NT2/D1 (cell line): ENCODE results near the gene SND1.

Experiments
- SUZ12 ChIP-seq: IDR thresholded peaks from 2 replicates; pipeline ENCODE4 v1.6.1; 2011; ENCODE audit not compliant: insufficient read length, insufficient read depth; ENCODE audit errors: extremely low read depth
- YY1 ChIP-seq: IDR thresholded peaks from 2 replicates; pipeline ENCODE4 v1.6.1; 2011; ENCODE audit not compliant: insufficient read length, insufficient read depth
- ZNF274 ChIP-seq: IDR thresholded peaks from 2 replicates; pipeline ENCODE4 v1.6.1; 2011; ENCODE audit warnings: mild to moderate bottlenecking, low read depth, low read length

DNA sequence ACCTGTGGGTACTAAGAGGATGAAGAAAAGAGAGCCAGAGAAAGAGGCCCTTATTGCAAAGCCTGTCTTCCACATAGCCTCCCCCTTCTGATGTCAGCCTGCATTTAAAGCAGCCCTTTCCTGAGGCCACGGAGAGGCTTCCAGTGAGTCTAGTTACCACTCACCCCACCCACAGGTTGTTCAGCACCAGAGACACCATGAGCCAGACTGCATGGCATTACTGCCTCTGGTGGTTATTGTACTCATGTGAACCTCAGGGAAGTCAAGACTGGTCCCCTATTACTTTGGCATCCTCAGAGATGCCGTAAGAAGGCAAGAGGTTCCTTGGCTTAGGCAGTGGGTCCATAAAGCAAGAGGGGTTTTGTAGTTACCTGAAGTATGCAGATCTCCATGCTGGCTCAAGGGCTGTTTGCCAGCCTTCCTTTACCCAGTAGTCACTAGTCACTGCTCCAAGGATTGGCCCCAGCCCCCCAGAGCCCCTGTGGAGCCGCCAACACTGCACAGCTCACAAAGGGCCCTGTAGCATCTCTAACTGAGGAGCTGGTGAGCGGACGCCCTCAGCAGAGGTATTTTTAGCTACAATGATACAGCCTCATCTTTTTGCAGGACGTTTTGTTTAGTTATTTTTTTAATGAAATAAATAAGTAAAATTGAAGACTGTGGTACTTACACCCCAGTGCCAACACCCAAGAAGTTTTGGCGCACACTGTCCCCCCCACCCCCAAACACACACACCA, 358.6 kb downstream of the SND1 start:
- no peak for TF ChIP-seq ZNF274
- no peak for TF ChIP-seq SUZ12
- no peak for TF ChIP-seq YY1
